ENCODE measurements around the gene MEIKIN.

The MEIKIN gene

GRCh38 chr5:131945551-131946168 lies at the start of gene MEIKIN:
Gene MEIKIN, minus strand, starts transcription at chr5:131945663. Its CDS starts 158 bp downstream, at chr5:131945505.
- no peak for DNase-seq

GRCh38 chr5:131994533-131995226 lies 49.2 kb upstream of the MEIKIN start:
- no peak for DNase-seq

- no peak for DNase-seq
These were observed 48.6 kb upstream of the MEIKIN start for GRCh38 chr5:131994090-131994489.

- no peak for DNase-seq
These were observed 48.2 kb upstream of the MEIKIN start for GRCh38 chr5:131993676-131994075.

- DNase-seq: no peak
These were observed 46.9 kb upstream of the MEIKIN start for GRCh38 chr5:131992370-131992769.

- no peak for DNase-seq
These were observed 46.3 kb upstream of the MEIKIN start for GRCh38 chr5:131991593-131992324.

GRCh38 chr5:131990716-131991115 lies 45.3 kb upstream of the MEIKIN start:
- no peak for DNase-seq

- no peak for DNase-seq
These were observed 43.1 kb upstream of the MEIKIN start for GRCh38 chr5:131988601-131989000.

GRCh38 chr5:131987251-131987650 lies 41.8 kb upstream of the MEIKIN start:
- DNase-seq: no peak

- no peak for DNase-seq
These were observed 40.9 kb upstream of the MEIKIN start for GRCh38 chr5:131986161-131986912.

- no peak for DNase-seq
These were observed 39.6 kb upstream of the MEIKIN start for GRCh38 chr5:131984956-131985665.

- DNase-seq: no peak
These were observed 37.8 kb upstream of the MEIKIN start for GRCh38 chr5:131983244-131983771.

GRCh38 chr5:131981516-131981915 lies 36.1 kb upstream of the MEIKIN start:
- no peak for DNase-seq

- no peak for DNase-seq
These were observed 35.2 kb upstream of the MEIKIN start for GRCh38 chr5:131980696-131981095.

- DNase-seq: no peak
These were observed 34.4 kb upstream of the MEIKIN start for GRCh38 chr5:131979816-131980215.

- DNase-seq: no peak
These were observed 31.7 kb upstream of the MEIKIN start for GRCh38 chr5:131977212-131977604.

GRCh38 chr5:131976414-131977211 lies 31.1 kb upstream of the MEIKIN start:
- DNase-seq: no peak

- no peak for DNase-seq
These were observed 29.7 kb upstream of the MEIKIN start for GRCh38 chr5:131974956-131975726.

- no peak for DNase-seq
These were observed 29.1 kb upstream of the MEIKIN start for GRCh38 chr5:131974622-131974955.

GRCh38 chr5:131974016-131974415 lies 28.6 kb upstream of the MEIKIN start:
- no peak for DNase-seq
